ENCODE results near the gene SPDEF. TPM values are rescaled to one million over a fixed set of nuclear protein-coding genes. Genes with fewer than 3 reads are reported as not detected.

Gene SPDEF
- total and polyA plus RNA-seq, 8 donors: 0.93 to 6.0 (median 1.8) TPM

DNA sequence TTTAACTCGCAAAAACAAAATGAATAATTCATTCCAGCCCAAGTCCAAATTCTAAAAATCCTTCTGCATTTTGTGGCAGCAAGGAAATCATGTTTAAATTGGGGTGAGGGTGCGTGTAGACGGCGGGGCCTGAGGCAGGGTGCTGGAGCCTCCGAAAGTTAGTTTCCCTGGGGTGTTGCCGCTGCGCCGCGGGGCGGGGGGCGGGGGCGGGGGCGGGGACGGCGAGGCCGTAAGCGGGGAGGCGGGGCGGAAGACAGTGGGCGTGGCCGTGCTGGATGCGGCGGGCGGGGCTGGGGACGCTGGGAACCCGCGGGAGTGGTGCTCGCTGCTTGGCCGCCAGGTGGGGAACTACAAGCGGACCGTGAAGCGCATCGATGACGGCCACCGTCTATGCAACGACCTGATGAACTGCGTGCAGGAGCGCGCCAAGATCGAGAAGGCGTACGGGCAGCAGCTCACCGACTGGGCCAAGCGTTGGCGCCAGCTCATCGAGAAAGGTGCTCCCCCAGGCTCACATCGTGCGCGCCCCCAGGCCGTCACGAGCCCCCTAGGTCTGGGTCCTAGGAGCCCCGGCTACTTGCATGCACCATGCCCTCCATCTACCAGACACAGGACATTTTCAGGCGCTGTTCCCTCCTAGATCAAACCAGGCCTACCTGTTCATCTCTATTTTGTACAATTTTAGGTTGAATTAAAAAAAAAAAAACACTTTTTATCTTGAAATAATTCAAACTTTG, 29.0 kb downstream of the SPDEF start:
- Histone ChIP-seq H3K4me1 (peaks cover 7 to 10% of the 10 kb centered on the region in 2 donors), H3K27ac (peak overlapping the region in 1 of 2 donors; percentile 14), H3K9me3 (no peaks in the 10 kb centered on the region), H3K4me3 (peak overlapping the region in 1 of 2 donors; percentile 22), H3K36me3 (no peaks in the 10 kb centered on the region), H3K27me3 (no peaks in the 10 kb centered on the region)
- intact Hi-C loops (cut with DNase I): no loop called here
- DNase-seq (peak; percentile 86 to 99 (median 95)), ATAC-seq (peak; percentile 99)
- TF ChIP-seq, protein P1, sequence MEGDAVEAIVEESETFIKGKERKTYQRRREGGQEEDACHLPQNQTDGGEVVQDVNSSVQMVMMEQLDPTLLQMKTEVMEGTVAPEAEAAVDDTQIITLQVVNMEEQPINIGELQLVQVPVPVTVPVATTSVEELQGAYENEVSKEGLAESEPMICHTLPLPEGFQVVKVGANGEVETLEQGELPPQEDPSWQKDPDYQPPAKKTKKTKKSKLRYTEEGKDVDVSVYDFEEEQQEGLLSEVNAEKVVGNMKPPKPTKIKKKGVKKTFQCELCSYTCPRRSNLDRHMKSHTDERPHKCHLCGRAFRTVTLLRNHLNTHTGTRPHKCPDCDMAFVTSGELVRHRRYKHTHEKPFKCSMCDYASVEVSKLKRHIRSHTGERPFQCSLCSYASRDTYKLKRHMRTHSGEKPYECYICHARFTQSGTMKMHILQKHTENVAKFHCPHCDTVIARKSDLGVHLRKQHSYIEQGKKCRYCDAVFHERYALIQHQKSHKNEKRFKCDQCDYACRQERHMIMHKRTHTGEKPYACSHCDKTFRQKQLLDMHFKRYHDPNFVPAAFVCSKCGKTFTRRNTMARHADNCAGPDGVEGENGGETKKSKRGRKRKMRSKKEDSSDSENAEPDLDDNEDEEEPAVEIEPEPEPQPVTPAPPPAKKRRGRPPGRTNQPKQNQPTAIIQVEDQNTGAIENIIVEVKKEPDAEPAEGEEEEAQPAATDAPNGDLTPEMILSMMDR (IDR thresholded peaks at IDR 0.05): peak; percentile 57 to 87

DNA sequence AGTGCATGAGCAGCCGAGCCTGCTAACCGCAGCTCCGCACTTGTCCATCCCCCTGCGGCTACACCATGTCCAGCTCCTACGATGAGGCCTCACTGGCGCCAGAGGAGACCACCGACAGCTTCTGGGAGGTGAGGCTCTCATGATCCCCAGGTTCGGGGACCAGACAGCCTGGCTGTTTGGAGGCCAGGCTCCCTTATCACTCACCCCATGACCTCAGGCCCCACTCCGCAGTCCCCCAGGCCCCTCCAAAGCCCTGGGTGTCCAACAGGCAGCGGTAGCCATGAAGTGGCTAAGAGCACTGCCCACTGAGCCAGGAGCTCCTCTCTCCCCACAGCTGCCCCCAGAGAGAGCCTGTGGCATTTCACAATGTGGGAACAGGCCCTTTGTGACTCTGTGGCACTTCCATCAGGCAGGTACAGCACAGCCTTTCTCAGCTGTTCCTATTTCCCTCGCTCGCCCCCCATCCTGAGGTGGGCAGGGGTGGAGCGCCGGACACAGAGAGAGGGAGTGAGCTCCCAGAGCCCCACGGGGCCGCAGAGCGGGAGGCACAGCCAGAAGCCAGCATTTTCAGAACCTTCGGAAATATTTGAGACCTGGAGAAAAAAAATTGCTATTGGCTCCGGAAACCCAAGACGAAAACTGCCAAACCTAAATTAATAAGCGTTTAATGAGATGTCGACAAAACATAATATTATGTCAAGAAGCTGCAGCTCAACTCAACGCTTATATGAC, 29.7 kb downstream of the SPDEF start:
- ATAC-seq (no peak), DNase-seq (peak in 2 of 4 donors; percentile 34 to 58)
- no peaks in the 10 kb centered on the region for H3K27me3 ChIP-seq
- peak overlapping the region in 1 of 2 donors; percentile 14 for H3K27ac ChIP-seq
- intact Hi-C loops (cut with DNase I): no loop called here
- H3K4me3 ChIP-seq: peak overlapping the region in 1 of 2 donors; percentile 22
- H3K36me3 ChIP-seq: no peaks in the 10 kb centered on the region
- TF ChIP-seq, protein P1 (IDR thresholded peaks at IDR 0.05): no peak
- H3K9me3 ChIP-seq: no peaks in the 10 kb centered on the region
- peaks cover 7 to 10% of the 10 kb centered on the region in 2 donors for H3K4me1 ChIP-seq

DNA sequence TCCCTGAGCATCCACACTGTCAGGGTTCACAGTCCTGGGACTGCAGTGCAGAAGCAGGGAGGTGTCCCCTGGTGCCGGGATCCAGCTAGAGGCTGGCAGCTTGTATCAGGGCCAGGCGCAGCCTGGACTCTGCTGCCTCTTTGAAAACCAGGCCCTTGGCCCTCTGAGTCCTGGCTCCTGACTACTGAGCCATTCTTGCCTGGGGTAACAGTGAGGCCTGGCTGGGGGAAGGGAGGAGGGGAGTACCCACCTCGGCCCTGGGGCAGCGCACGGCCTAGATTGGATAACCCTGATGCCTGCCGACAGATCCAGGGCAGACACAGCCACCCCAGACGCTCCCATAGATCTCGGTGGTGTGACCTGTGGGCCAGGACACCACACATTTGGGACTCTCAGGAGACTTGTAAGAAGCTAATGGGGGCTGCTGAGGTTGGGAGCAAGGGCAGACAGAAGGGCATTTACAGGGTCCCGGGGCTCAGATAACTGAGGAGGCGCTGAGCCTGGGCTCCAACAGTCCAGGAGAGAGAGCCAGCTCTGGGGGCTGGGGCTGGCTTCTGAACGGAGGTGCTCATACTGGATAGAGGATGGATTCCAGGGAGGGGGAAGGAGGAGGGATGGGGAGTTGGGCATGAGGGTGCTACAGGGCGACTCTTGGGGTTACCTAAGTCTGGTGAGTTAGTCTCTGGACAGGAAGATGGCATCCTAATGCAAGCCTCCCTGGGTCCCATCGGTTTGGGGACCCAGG, 30.5 kb downstream of the SPDEF start:
- TF ChIP-seq, protein P1 (IDR thresholded peaks at IDR 0.05): no peak
- H3K27ac ChIP-seq: no peak overlapping the region
- ATAC-seq (no peak), DNase-seq (peak in 1 of 4 donors; percentile 53)
- no peaks in the 10 kb centered on the region for H3K36me3 ChIP-seq
- no peaks in the 10 kb centered on the region for H3K9me3 ChIP-seq
- intact Hi-C loops (cut with DNase I): no loop called here
- H3K4me1 ChIP-seq: peaks cover 7 to 10% of the 10 kb centered on the region in 2 donors
- no peaks in the 10 kb centered on the region for H3K27me3 ChIP-seq
- no peak overlapping the region for H3K4me3 ChIP-seq

DNA sequence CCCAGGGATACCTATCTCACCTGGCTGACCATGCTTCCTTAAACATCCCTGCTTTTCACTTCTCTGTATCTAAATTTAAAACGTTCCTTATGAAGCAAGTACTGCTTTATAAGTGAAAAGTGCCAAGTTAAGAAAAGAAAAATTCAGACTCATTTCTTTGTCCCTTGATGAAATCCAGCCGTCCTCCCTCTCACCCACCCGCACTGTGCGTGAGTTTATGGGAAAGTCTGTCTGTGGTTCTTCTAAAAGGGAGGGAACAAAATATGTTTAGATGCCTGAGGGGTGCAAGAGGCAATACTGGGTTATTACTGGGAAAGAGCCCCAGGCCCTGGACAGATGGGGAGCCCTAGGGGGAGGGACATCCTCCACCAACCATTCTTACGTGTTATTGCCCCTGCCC, 31.2 kb downstream of the SPDEF start:
- Histone ChIP-seq H3K9me3 (no peaks in the 10 kb centered on the region), H3K36me3 (no peaks in the 10 kb centered on the region), H3K4me1 (peaks cover 7 to 10% of the 10 kb centered on the region in 2 donors), H3K27ac (no peak overlapping the region), H3K4me3 (no peak overlapping the region), H3K27me3 (no peaks in the 10 kb centered on the region)
- intact Hi-C loops (cut with DNase I): no loop called here
- DNase-seq (peak in 1 of 4 donors; percentile 7), ATAC-seq (no peak)
- TF ChIP-seq, protein P1 (IDR thresholded peaks at IDR 0.05): no peak
